ENCODE measurements around the gene GPR171. TPM values are rescaled to one million over a fixed set of nuclear protein-coding genes. Genes with fewer than 3 reads are reported as not detected.

Gene GPR171
- total RNA-seq, 1 experiment from 2014 or later, result not detected

DNA sequence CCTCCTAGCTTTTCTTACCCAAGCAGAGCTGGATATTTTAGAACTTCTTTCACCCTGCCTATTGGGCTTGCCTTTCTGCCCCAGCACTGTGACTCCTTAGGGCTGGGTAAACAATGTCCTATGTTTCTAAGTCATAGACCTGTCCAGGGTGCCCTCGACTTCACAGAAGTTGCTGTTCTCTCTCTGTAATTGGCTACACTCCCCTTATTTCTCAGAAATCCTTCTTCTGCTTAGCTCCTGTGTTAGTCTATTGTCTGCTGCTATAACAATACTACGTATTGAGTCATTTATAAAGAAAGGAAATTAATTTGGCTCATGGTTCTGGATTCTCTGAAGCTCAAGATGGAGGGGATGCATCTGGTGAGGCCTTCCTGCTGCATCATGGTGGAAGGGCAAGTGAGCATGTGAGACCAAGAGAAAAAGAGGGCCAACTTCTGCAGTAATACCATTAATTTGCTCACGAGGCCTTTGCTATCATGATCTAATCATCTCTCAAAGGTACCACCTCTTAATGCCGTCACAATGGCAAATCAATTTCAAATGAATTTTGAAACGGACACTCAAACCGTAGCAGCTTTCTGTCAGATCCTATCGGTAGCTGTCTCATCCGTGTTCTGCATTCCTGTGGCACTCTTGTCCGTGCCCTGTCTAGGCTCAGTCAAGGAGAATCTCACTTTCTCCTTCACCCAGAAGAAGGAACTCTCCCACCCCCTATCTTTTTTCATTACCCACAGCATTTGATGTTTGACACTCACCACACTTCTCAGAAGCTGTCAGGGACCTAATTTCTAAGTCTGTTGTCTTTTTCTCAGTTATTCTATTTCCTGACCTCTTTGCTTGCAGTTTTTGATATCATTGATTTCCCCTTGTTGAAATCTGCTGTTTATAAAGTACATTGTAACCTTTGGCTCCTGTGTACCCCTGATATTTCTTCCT lies 22.3 kb upstream of the GPR171 start:
- H3K4me2 ChIP-seq (ENCODE audit: low read length), result no peak overlapping the region
- no peak overlapping the region for H3K9ac ChIP-seq (ENCODE audit: low read length)
- H3K4me1 ChIP-seq (ENCODE audit: insufficient read depth, low read length), result peaks cover 31% of the 10 kb centered on the region
- intact Hi-C loops (cut with micrococcal nuclease), result loop anchor here (5.0 to 10.0 kb wide), 2 partner anchors 207 to 689 kb away; no protein-coding TSS in a partner anchor
- H3K9me2 ChIP-seq (replicated peaks; ENCODE audit: low read length), result no peaks in the 10 kb centered on the region
- no peak for ATAC-seq
- H3K27me3 ChIP-seq (ENCODE audit: low read length), result no peaks in the 10 kb centered on the region
- ChIA-PET POLR2A (ENCODE audit: unreplicated experiment) (no interaction called here), CTCF (no interaction called here)
- no peak overlapping the region for H3K4me3 ChIP-seq (ENCODE audit: low read length)
- no peaks in the 10 kb centered on the region for H3K79me2 ChIP-seq (ENCODE audit: low read length)
- no peaks in the 10 kb centered on the region for H3K36me3 ChIP-seq (ENCODE audit: low read depth, low read length)
- no peaks in the 10 kb centered on the region for H3K9me3 ChIP-seq (ENCODE audit: low read length)
- no peak overlapping the region for H3K27ac ChIP-seq (ENCODE audit: low read length)
- no peaks in the 10 kb centered on the region for H4K20me1 ChIP-seq (ENCODE audit: low read length)
- BruUV-seq (replicated peaks), result no TSS peak
- TF ChIP-seq EZH2 (IDR thresholded peaks at IDR 0.05; ENCODE audit: low read length, unreplicated experiment) (no peak), EZH2phosphoT487 (IDR thresholded peaks at IDR 0.05; ENCODE audit: borderline replicate concordance, low read length) (no peak)
- TF ChIP-seq, protein P1, sequence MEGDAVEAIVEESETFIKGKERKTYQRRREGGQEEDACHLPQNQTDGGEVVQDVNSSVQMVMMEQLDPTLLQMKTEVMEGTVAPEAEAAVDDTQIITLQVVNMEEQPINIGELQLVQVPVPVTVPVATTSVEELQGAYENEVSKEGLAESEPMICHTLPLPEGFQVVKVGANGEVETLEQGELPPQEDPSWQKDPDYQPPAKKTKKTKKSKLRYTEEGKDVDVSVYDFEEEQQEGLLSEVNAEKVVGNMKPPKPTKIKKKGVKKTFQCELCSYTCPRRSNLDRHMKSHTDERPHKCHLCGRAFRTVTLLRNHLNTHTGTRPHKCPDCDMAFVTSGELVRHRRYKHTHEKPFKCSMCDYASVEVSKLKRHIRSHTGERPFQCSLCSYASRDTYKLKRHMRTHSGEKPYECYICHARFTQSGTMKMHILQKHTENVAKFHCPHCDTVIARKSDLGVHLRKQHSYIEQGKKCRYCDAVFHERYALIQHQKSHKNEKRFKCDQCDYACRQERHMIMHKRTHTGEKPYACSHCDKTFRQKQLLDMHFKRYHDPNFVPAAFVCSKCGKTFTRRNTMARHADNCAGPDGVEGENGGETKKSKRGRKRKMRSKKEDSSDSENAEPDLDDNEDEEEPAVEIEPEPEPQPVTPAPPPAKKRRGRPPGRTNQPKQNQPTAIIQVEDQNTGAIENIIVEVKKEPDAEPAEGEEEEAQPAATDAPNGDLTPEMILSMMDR (conservative IDR thresholded peaks at IDR 0.05; ENCODE audit: low read depth, low read length), result no peak
- no peaks in the 10 kb centered on the region for H3F3A ChIP-seq (ENCODE audit: low read length, unreplicated experiment)
- H2AFZ ChIP-seq (ENCODE audit: low read length), result no peak overlapping the region
- no peak for DNase-seq

- TF ChIP-seq EZH2phosphoT487 (IDR thresholded peaks at IDR 0.05; ENCODE audit: borderline replicate concordance, low read length) (no peak), EZH2 (IDR thresholded peaks at IDR 0.05; ENCODE audit: low read length, unreplicated experiment) (no peak)
- TF ChIP-seq, protein P1 (conservative IDR thresholded peaks at IDR 0.05; ENCODE audit: low read depth, low read length), result no peak
- Histone ChIP-seq H3K4me2 (ENCODE audit: low read length) (no peak overlapping the region), H2AFZ (ENCODE audit: low read length) (no peak overlapping the region), H3K9me3 (ENCODE audit: low read length) (no peaks in the 10 kb centered on the region), H4K20me1 (ENCODE audit: low read length) (no peaks in the 10 kb centered on the region), H3K9me2 (replicated peaks; ENCODE audit: low read length) (no peaks in the 10 kb centered on the region), H3K79me2 (ENCODE audit: low read length) (no peaks in the 10 kb centered on the region), H3F3A (ENCODE audit: low read length, unreplicated experiment) (no peaks in the 10 kb centered on the region), H3K27ac (ENCODE audit: low read length) (no peak overlapping the region), H3K36me3 (ENCODE audit: low read depth, low read length) (no peaks in the 10 kb centered on the region), H3K4me3 (ENCODE audit: low read length) (no peak overlapping the region), H3K4me1 (ENCODE audit: insufficient read depth, low read length) (peaks cover 35% of the 10 kb centered on the region), H3K9ac (ENCODE audit: low read length) (no peak overlapping the region), H3K27me3 (ENCODE audit: low read length) (no peaks in the 10 kb centered on the region)
- ChIA-PET CTCF (no interaction called here), POLR2A (ENCODE audit: unreplicated experiment) (no interaction called here)
- BruUV-seq (replicated peaks), result no TSS peak
- ATAC-seq (no peak), DNase-seq (no peak)
- intact Hi-C loops (cut with micrococcal nuclease), result loop anchor here (10.0 kb wide), 1 partner anchor 690 kb away; no protein-coding TSS in a partner anchor
These were observed 21.4 kb upstream of the GPR171 start for GRCh38 chr3:151224268-151224866.
